Uterus (tissue), 4 donors: ENCODE data around the gene GRIP1. TPM values are rescaled to one million over a fixed set of nuclear protein-coding genes. Genes with fewer than 3 reads are reported as not detected.

ENCODE experiments used
- DNase-seq, 2 donors: peaks; one replicate each; pipeline ENCODE4 v3.0.0-alpha.2; 2019 to 2020
- H3K27ac ChIP-seq, 2 donors: fragments of 200-600 bp; sonication (generic); 1 replicate in 1 of 2; 2 replicates in 1 of 2; pipeline ENCODE4 v1.5.1; 2016 to 2018
- H3K27me3 ChIP-seq, 2 donors: fragments of 200-600 bp; sonication (generic); one replicate each; pipeline ENCODE4 v1.5.1; 2018 to 2019; ENCODE audit warnings: control low read depth in 1 of 2
- H3K36me3 ChIP-seq, 2 donors: fragments of 200-600 bp; sonication (generic); one replicate each; pipeline ENCODE4 v1.5.1; 2019; ENCODE audit warnings: control low read depth in 1 of 2
- H3K4me1 ChIP-seq, 2 donors: fragments of 200-600 bp; sonication (generic); one replicate each; pipeline ENCODE4 v1.5.1; 2018 to 2019; ENCODE audit warnings: control low read depth in 1 of 2
- H3K4me3 ChIP-seq, 2 donors: fragments of 200-600 bp; sonication (generic); 1 replicate in 1 of 2; 2 replicates in 1 of 2; pipeline ENCODE4 v1.5.1; 2018 to 2019; ENCODE audit warnings: mild to moderate bottlenecking in 1 of 2
- H3K9me3 ChIP-seq, 2 donors: fragments of 200-600 bp; sonication (generic); one replicate each; pipeline ENCODE4 v1.5.1; 2019; ENCODE audit warnings: control low read depth in 1 of 2
- CTCF ChIP-seq, 4 experiments: fragments of 200-600 bp in 2 of 4; fragments of 450-650 bp in 2 of 4; sonication (generic) in 2 of 4; IDR thresholded peaks; one replicate each; pipeline ENCODE4 v1.5.1; 2016 to 2019; ENCODE audit warnings: antibody characterized with exemption in 4 of 4, mild to moderate bottlenecking in 2 of 4, moderate library complexity in 1 of 4
- POLR2A ChIP-seq, 2 donors: fragments of 450-650 bp; IDR thresholded peaks; one replicate each; pipeline ENCODE4 v1.6.1; 2016; ENCODE audit warnings: antibody characterized with exemption in 2 of 2, mild to moderate bottlenecking in 1 of 2, moderate library complexity in 1 of 2
- intact Hi-C: fragments of 100-400 bp; cut with DNase I; formaldehyde crosslinking; loops from one replicate; pipeline ENCODE4 v1.15.1; 2023; ENCODE audit warnings: low total_unique reads
- total RNA-seq, 4 donors: library from RNA; depleted of rRNA in 3 of 4; stranded (reverse); fragments of >200 nt in 3 of 4; gene quantifications; one replicate each; pipeline versions ENCODE4 v1.1.0 to v1.2.4, GENCODE V29; 2014 to 2023
- donor health status: DM: yes; HTN: yes; CAD: no.

The GRIP1 gene
- total RNA-seq, 4 donors from 2014 or later, result 6.4 to 74.8 (median 19.2) TPM; not detected in 1

DNA sequence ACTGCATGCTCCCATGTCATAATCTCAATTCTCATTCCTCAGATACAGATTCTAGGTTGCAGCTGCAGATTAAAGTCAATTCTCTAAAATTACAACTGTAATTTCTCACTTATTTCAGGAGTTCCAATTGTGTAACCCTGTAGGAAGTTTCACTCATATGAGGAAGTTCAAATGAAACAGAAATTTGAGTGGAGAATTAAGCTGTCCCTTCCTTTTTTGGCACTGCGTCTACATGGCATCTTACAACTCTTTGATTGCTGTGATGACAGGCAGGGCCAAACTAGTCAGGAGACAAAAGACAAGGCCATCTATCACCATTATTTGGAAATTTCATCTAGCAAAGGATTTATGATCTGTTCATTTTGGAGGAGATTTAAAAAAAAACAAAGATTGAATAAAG, 13.3 kb upstream of the GRIP1 start:
- no peaks in the 10 kb centered on the region for H3K27me3 ChIP-seq
- no peak for TF ChIP-seq POLR2A (IDR thresholded peaks at IDR 0.05)
- no peaks in the 10 kb centered on the region for H3K9me3 ChIP-seq
- intact Hi-C loops, result no loop called here
- H3K4me3 ChIP-seq, result no peak overlapping the region
- no peaks in the 10 kb centered on the region for H3K36me3 ChIP-seq
- H3K27ac ChIP-seq, result no peak overlapping the region
- no peaks in the 10 kb centered on the region for H3K4me1 ChIP-seq
- no peak for DNase-seq

DNA sequence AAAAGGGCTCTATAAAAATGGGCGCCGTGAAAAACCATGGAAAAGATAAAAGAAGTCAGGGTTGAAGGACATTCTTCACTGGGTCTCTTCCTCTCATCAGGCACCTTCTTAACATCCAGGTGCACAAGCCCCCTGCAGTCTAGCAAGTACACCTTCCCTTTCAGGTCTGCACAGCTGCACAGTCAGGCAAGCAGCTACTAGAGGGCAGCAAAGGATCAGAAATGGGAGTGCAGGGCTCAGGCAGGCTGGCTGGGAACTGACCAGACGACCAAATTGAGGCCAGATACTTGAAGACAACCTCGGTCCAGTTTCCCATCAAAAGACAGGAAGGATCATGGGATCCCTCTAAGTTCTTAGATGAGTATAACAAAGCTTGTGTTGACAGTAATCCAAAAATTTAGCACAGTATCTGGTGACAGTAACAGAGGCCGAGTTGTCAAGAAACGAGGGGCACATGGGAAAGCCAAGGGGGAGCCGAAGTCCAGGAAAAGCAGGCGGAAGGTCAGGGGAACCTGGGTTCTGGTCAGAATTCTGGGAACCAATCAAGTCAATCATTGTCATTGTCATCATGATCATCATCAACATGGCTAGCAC, 10.1 kb upstream of the GRIP1 start:
- no peaks in the 10 kb centered on the region for H3K9me3 ChIP-seq
- intact Hi-C loops, result no loop called here
- no peak overlapping the region for H3K27ac ChIP-seq
- H3K36me3 ChIP-seq, result no peaks in the 10 kb centered on the region
- no peak overlapping the region for H3K4me3 ChIP-seq
- TF ChIP-seq POLR2A (IDR thresholded peaks at IDR 0.05), result no peak
- TF ChIP-seq CTCF (IDR thresholded peaks at IDR 0.05), result peak in 1 of 4 experiments; percentile 32
- H3K27me3 ChIP-seq, result no peaks in the 10 kb centered on the region
- no peak for DNase-seq
- H3K4me1 ChIP-seq, result no peaks in the 10 kb centered on the region

GRCh38 chr12:66684222-66684621, 5.3 kb upstream of the GRIP1 start:
- Histone ChIP-seq H3K4me3 (no peak overlapping the region), H3K36me3 (no peaks in the 10 kb centered on the region), H3K27me3 (no peaks in the 10 kb centered on the region), H3K27ac (no peak overlapping the region), H3K9me3 (no peaks in the 10 kb centered on the region), H3K4me1 (no peaks in the 10 kb centered on the region)
- intact Hi-C loops, result no loop called here
- TF ChIP-seq POLR2A (IDR thresholded peaks at IDR 0.05), result no peak
- no peak for TF ChIP-seq CTCF (IDR thresholded peaks at IDR 0.05)
- DNase-seq, result no peak

GRCh38 chr12:66683822-66684221, 4.9 kb upstream of the GRIP1 start:
- Histone ChIP-seq H3K27me3 (no peaks in the 10 kb centered on the region), H3K27ac (no peak overlapping the region), H3K9me3 (no peaks in the 10 kb centered on the region), H3K4me1 (no peaks in the 10 kb centered on the region), H3K4me3 (no peak overlapping the region), H3K36me3 (no peaks in the 10 kb centered on the region)
- intact Hi-C loops, result no loop called here
- no peak for DNase-seq
- no peak for TF ChIP-seq POLR2A (IDR thresholded peaks at IDR 0.05)
- TF ChIP-seq CTCF (IDR thresholded peaks at IDR 0.05), result no peak

- Histone ChIP-seq H3K4me1 (no peaks in the 10 kb centered on the region), H3K27me3 (no peaks in the 10 kb centered on the region), H3K27ac (no peak overlapping the region), H3K36me3 (no peaks in the 10 kb centered on the region), H3K4me3 (no peak overlapping the region), H3K9me3 (no peaks in the 10 kb centered on the region)
- TF ChIP-seq CTCF (IDR thresholded peaks at IDR 0.05) (no peak), POLR2A (IDR thresholded peaks at IDR 0.05) (no peak)
- intact Hi-C loops, result no loop called here
- no peak for DNase-seq
Observed at GRCh38 chr12:66683073-66683472, 4.2 kb upstream of the GRIP1 start.
